Fibroblast of skin of right quadriceps (primary cell): ENCODE measurements around the gene DZANK1.
A peak's percentile ranks its signal among the peaks of the same experiment; 100 is the strongest.
"Not testable (repeated sequence)": the region's sequence is repeated elsewhere in the genome, so short reads cannot be mapped to it uniquely, and the experiment has no call there.

ENCODE experiments used
- DNase-seq: peaks from one replicate; pipeline ENCODE4 v3.0.0-alpha.2; 2013

Gene DZANK1

DNA sequence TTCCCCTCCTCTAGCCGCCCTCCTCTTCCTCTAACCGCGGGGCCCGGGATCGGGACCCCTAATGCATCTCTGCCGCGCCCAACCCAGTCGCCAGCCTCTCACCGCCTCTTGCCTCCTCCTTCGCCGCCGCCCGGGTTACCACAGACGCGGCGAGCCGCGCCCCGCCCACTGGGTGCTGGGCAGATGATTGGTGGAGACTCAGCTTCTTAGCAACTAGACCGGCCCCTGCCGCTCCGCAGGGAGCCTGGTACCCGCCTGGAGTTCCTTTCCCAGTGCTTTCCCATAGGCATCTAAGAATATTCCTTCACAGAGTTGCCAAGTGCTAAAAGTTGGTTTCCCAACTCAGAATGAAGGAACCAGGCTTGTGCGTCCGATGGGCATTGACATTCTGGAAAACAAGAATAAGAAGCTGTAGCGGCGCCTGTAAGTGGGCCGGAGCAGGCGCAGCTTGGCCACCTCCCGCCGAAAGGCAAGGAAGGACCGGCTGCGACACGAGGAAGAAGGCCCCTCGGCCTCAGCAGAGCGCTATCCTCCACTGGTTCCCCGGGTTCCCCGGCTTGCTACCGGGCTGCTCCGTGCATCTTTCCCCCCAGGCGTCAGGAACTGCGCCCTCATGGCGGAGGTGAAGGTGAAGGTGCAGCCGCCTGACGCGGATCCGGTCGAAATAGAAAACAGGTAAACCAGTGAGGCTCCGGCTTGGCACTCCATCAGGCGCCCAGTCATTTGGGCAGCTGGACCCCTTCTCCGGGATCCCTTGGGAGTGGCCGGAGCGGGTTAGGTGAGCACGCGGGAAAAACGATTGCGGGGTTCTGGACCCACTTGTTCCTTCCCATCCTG is at the start of gene DZANK1, which contains the start of gene POLR3F:
Gene DZANK1 (minus strand): TSS at position 137 of the 837 bp plus-strand sequence. CDS start 1,672 bp downstream, outside the sequence.
Gene POLR3F (plus strand): TSS at position 497 of the 837 bp plus-strand sequence. CDS start 117 bp downstream, at position 614.
- peak; percentile 96 for DNase-seq

DNA sequence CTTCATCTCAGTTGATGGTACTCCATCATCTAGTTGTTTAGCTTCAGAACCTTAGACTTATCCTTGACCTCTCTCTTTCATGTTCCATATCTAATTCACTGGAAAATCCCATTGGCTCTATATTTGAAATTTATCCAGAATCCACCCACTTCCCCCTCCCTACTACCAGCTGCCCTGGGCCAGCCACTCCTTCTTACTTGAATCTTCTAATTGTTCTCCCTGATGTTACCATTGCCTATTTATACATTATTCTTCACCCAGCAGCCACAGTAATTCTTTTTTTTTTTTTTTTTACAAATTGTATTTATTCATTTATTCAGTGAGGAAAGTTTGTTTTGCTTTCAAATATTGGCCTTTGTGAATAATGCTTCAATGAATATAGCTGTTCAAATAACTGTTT is 49.1 kb upstream of the DZANK1 start:
- no peak for DNase-seq

- DNase-seq: no peak
These were observed 47.3 kb upstream of the DZANK1 start for GRCh38 chr20:18514127-18514526.

DNA sequence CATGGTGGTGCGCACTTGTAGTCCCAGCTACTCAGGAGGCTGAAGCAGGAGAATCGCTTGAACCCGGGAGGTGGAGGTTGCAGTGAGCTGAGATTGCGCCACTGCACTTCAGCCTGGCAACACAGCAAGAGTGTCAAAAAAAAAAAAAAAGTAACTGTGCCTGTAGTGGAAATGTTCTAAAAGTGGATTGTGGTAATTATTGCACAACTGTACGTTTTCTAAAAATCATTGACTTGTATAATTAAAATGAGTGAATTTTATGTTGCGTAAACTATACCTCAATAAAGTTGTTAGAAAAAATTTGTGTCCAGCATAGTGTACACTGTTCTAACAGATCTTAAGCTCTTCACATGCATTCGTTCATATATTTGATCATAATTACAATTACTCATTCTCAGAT is 46.4 kb upstream of the DZANK1 start:
- no peak for DNase-seq

DNA sequence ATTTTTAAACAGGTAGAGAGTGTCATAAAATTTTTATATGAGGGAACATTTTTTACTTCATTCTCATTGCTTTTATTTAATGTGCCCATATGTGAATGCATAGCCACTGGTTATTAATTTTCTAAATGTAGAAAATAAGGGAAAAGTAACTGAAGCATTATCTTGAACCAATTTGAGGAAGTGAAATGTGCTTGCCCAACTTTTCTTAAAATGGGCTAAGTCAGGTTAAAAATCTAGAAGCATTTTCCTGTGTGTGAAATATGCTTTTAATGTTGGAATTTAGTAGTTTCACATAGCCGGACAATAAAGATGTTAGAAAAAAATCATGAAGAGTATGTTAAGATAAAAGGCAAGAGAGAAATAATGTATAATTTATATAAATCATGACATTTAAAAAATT is 44.7 kb upstream of the DZANK1 start:
- no peak for DNase-seq

GRCh38 chr20:18507218-18508191 is 40.7 kb upstream of the DZANK1 start, which contains the start of gene SEC23B:
SEC23B (plus strand) TSS chr20:18507940; CDS start chr20:18510836, 2,896 bp downstream.
- DNase-seq: peak; percentile 96

- DNase-seq: no peak
These were observed 39.9 kb upstream of the DZANK1 start for GRCh38 chr20:18506744-18507143.

- DNase-seq: peak; percentile 10
These were observed 37.7 kb upstream of the DZANK1 start for GRCh38 chr20:18504479-18505060.

DNA sequence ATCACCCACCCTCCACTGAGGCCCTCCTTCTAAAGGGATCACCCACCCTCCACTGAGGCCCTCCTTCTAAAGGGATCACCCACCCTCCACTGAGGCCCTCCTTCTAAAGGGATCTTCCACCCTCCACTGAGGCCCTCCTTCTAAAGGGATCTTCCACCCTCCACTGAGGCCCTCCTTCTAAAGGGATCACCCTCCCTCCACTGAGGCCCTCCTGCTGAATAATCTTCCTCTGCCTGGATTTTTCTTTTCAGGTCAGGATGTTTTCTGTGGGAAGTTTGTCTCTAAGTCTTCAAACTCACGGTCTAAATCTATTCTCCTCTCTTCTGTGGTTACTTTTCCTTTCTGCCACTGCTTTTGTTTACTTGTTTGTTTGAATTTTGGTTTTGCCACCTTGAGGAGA is 34.8 kb upstream of the DZANK1 start:
- DNase-seq: not testable (repeated sequence)

DNA sequence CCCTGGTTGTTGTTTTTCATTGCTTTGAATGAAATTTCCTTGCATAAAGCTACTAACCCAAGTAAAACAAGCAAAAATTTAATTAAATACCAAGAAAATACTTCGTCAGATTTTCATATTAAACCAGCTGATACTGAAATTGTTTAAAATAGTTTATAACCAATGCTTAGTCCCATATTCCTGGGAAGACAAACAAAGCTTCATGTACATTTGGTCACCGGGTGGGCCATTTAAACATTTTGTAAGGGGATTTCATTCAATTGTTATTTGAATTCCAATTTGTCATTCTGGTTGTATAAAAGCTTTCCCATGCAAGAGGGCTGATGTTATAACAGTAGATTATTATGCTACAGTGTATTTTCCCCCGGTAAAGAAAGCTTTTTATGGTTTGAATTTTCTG is 30.8 kb upstream of the DZANK1 start:
- DNase-seq: no peak

GRCh38 chr20:18496740-18497592 is 30.1 kb upstream of the DZANK1 start, which contains the start of gene RBBP9:
RBBP9 (minus strand) TSS chr20:18497225; CDS start chr20:18497167, 58 bp downstream.
- peak; percentile 73 for DNase-seq

DNA sequence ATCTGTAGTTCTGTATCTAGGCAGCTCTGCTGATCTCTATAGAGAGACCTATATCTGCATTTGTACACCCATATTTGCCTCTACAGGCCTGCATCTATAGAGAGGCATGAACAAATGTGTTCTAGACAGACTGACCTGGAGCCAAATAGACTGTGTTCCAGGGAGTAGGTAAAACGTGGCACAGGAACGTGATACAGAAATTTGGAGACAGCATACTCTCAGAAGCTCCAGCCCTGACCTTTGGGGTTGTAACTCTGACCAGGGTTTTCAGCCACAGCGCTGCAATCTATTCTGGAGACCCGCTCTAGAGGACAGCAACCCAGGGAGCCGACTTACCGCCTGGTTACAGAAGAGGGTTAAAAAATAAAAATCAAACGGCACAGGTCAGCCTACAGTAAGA is 29.2 kb upstream of the DZANK1 start:
- no peak for DNase-seq

- DNase-seq: no peak
These were observed 21.5 kb upstream of the DZANK1 start for GRCh38 chr20:18488301-18488700.

DNA sequence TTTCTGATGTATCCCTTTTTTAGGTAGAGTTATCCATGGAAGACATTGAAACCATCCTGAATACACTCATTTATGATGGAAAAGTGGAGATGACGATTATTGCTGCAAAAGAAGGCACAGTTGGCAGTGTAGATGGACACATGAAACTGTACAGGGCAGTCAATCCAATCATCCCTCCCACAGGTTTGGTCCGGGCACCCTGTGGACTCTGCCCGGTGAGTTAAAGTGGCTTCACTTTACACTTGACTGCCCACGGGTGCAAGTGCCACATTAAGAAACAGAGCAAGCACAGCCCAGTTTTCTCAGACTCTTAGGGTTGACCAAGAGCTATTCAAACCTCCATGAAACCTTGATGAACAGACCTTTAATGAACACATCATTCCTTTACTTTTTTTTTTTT is 14.8 kb upstream of the DZANK1 start:
- DNase-seq: no peak

DNA sequence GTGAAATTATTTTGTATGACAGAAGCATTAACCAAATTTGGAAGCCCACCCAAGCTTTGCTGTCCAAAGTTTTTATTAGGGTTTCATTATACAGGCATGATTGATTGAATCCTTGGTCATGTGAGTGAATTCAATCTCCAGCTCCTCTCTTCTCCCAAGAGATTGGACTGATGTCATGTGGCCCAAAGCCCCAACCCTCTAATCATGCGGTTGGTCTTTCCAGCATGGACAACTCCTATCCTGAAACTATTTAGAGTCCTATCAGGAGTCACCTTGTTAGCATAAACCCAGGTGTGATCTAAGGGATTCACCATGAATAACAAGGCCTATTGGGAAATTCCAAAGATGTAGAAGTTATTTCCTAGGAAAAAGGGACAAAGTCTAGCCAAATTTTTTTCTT is 11.0 kb upstream of the DZANK1 start:
- DNase-seq: no peak

GRCh38 chr20:18477218-18477617 is 10.4 kb upstream of the DZANK1 start:
- no peak for DNase-seq

GRCh38 chr20:18466574-18466893 is 296 bp downstream of the DZANK1 start:
- DNase-seq: no peak

GRCh38 chr20:18465536-18466200 is 1.2 kb downstream of the DZANK1 start:
- no peak for DNase-seq

DNA sequence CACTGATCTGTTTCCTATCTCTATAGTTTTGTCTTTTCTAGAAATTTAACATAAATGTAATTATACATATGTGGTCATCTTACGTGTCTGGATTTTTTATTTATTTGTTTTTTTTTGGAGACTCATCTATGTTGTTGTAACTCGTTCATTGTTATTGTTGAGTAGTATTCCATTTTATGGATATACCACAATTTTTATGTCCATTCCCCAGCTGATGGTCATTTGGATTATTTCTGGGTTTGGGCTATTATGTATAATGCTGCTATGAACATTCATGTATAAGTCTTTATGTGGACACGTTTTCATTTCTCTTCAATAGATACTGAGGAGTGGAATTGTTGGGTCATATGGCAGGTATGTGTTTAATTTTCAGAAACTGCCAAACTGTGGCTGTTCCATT is 10.2 kb downstream of the DZANK1 start:
- DNase-seq: no peak

DNA sequence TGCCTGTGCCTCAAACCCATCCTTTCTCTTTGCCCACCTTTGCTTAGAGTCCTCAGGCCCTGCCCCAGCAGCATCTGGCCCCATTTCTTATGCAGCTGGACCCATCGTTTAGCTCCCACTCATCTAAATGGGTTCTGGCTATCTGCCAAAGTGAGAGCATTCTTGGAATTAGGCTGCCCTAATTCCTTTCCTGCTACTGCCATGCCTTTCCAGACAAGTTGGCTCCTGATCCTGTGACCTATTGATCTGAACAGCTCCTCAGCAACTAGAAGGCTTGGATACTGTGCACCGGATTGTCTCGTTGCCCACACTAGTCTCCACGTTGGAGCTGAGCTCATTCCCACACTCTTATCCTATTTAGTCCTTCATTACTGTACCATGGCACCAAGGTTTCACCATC is 22.9 kb downstream of the DZANK1 start:
- peak; percentile 32 for DNase-seq

- no peak for DNase-seq
These were observed 26.4 kb downstream of the DZANK1 start for GRCh38 chr20:18440403-18440802.

DNA sequence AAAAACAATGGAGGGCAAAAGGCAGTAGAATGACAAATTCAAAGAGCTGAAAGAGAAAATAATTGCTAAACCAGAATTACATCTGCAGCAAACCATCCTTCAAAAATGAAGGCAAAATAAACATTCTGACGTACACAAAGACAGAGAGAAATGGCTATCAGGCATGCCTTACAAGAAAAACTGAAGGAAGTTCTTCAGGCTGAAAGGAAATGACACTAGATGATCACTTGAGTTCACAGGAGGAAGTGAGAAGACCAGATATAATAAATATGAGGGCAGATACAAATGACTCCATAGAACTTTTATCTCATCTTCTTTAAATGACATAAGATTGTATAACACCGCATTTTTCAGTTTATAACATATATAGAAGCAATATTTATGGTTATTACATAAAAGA is 30.0 kb downstream of the DZANK1 start:
- DNase-seq: no peak
